Measurements from ENCODE around the gene ZFYVE28.

Gene ZFYVE28

GRCh38 chr4:2330091-2331042 lies 88.1 kb downstream of the ZFYVE28 start:
- H3K36me3 ChIP-seq (ENCODE audit: control insufficient read depth, insufficient read depth, low read length): no peaks in the 10 kb centered on the region
- H3K27me3 ChIP-seq (ENCODE audit: control insufficient read depth, insufficient read depth, low read length): no peaks in the 10 kb centered on the region
- DNase-seq (ENCODE audit: low read depth, low spot score): no peak
- H3K4me1 ChIP-seq (ENCODE audit: control insufficient read depth, insufficient read depth, low read length): 0 out of 2 replicates have a peak, but pooled peaks cover 1% of the 10 kb centered on the region
- H3K9me3 ChIP-seq (ENCODE audit: control insufficient read depth, insufficient read depth, low read length): no peaks in the 10 kb centered on the region
- WGBS (ENCODE audit: insufficient coverage, insufficient read length): no CpG with 5 or more reads among the region's 19 CpGs
- H3K27ac ChIP-seq (ENCODE audit: low read length): no peak overlapping the region
- H3K4me3 ChIP-seq (ENCODE audit: low read length): no peak overlapping the region

DNA sequence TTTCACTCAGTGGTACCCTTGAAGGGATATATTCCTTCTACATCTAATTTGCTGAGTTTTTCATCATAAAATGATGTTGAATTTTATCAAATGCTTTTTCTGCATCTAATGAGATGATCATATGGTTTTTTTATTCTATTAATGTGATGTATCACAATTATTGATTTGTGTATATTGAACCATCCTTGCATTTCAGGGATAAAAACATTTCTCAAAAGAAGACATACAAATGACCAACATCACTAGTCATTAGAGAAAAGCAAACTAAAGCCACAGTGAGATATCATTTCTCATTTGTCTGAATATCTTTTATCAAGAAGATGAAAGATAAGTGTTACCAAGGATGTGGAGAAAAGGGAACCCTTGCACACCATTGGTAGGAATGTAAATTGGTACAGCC lies 90.9 kb downstream of the ZFYVE28 start:
- no peak overlapping the region for H3K27ac ChIP-seq (ENCODE audit: low read length)
- H3K4me3 ChIP-seq (ENCODE audit: low read length): no peak overlapping the region
- H3K36me3 ChIP-seq (ENCODE audit: control insufficient read depth, insufficient read depth, low read length): no peaks in the 10 kb centered on the region
- H3K9me3 ChIP-seq (ENCODE audit: control insufficient read depth, insufficient read depth, low read length): no peaks in the 10 kb centered on the region
- H3K4me1 ChIP-seq (ENCODE audit: control insufficient read depth, insufficient read depth, low read length): no peaks in the 10 kb centered on the region
- H3K27me3 ChIP-seq (ENCODE audit: control insufficient read depth, insufficient read depth, low read length): no peaks in the 10 kb centered on the region
- no peak for DNase-seq (ENCODE audit: low read depth, low spot score)

DNA sequence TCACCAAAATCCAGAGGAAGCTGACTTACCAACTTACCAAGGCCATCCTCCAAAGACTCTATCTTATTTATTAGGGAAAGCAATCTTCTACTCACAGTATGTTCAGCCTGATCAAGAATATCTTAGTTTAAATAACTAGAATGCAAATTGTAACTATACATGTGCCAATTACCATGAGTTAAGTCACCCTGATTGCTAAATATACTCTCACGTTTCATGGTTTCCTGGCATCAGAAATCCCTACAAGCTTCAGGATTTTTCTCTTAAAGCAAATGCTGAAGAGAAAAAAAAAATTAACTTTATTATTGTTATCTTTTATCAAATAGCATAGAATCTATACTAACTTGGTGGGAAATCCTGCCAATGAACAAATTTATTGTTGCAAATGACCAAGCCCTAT lies 93.6 kb downstream of the ZFYVE28 start:
- H3K27ac ChIP-seq (ENCODE audit: low read length): no peak overlapping the region
- WGBS (ENCODE audit: insufficient coverage, insufficient read length): no CpG with 5 or more reads among the region's 1 CpG
- no peaks in the 10 kb centered on the region for H3K4me1 ChIP-seq (ENCODE audit: control insufficient read depth, insufficient read depth, low read length)

DNA sequence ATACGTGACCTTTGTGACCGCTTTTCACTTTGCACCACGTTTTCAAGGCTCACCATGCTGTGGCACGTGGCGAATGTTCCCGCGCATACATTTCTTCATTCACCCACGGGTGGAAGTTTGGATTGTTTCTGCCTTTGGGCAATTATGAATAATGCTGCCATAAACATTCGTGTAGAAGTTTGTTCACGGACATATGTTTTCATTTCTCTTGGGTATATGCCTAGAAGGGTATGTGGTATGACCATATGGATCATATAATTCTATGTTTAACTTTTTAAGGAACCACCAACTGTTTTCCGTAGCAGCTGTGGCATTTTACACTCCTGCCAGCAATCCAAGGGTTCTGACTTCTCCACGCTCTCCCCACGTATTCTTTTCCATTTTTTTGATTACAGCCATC lies 95.6 kb downstream of the ZFYVE28 start:
- Histone ChIP-seq H3K4me1 (ENCODE audit: control insufficient read depth, insufficient read depth, low read length) (no peaks in the 10 kb centered on the region), H3K27ac (ENCODE audit: low read length) (no peak overlapping the region), H3K36me3 (ENCODE audit: control insufficient read depth, insufficient read depth, low read length) (no peaks in the 10 kb centered on the region), H3K4me3 (ENCODE audit: low read length) (no peak overlapping the region), H3K9me3 (ENCODE audit: control insufficient read depth, insufficient read depth, low read length) (no peaks in the 10 kb centered on the region), H3K27me3 (ENCODE audit: control insufficient read depth, insufficient read depth, low read length) (no peaks in the 10 kb centered on the region)
- DNase-seq (ENCODE audit: low read depth, low spot score): no peak
- WGBS (ENCODE audit: insufficient coverage, insufficient read length): no CpG with 5 or more reads among the region's 13 CpGs

More for the DNA sequence above, 93.6 kb downstream of the ZFYVE28 start:
- H3K9me3 ChIP-seq (ENCODE audit: control insufficient read depth, insufficient read depth, low read length): no peaks in the 10 kb centered on the region
- no peak overlapping the region for H3K4me3 ChIP-seq (ENCODE audit: low read length)
- no peaks in the 10 kb centered on the region for H3K27me3 ChIP-seq (ENCODE audit: control insufficient read depth, insufficient read depth, low read length)
- no peaks in the 10 kb centered on the region for H3K36me3 ChIP-seq (ENCODE audit: control insufficient read depth, insufficient read depth, low read length)
- DNase-seq (ENCODE audit: low read depth, low spot score): no peak

GRCh38 chr4:2322227-2322626 lies 96.2 kb downstream of the ZFYVE28 start:
- H3K36me3 ChIP-seq (ENCODE audit: control insufficient read depth, insufficient read depth, low read length): no peaks in the 10 kb centered on the region
- no peaks in the 10 kb centered on the region for H3K27me3 ChIP-seq (ENCODE audit: control insufficient read depth, insufficient read depth, low read length)
- no peaks in the 10 kb centered on the region for H3K4me1 ChIP-seq (ENCODE audit: control insufficient read depth, insufficient read depth, low read length)
- H3K27ac ChIP-seq (ENCODE audit: low read length): no peak overlapping the region
- H3K9me3 ChIP-seq (ENCODE audit: control insufficient read depth, insufficient read depth, low read length): no peaks in the 10 kb centered on the region
- no peak for DNase-seq (ENCODE audit: low read depth, low spot score)
- H3K4me3 ChIP-seq (ENCODE audit: low read length): no peak overlapping the region
- WGBS (ENCODE audit: insufficient coverage, insufficient read length): no CpG with 5 or more reads among the region's 10 CpGs

DNA sequence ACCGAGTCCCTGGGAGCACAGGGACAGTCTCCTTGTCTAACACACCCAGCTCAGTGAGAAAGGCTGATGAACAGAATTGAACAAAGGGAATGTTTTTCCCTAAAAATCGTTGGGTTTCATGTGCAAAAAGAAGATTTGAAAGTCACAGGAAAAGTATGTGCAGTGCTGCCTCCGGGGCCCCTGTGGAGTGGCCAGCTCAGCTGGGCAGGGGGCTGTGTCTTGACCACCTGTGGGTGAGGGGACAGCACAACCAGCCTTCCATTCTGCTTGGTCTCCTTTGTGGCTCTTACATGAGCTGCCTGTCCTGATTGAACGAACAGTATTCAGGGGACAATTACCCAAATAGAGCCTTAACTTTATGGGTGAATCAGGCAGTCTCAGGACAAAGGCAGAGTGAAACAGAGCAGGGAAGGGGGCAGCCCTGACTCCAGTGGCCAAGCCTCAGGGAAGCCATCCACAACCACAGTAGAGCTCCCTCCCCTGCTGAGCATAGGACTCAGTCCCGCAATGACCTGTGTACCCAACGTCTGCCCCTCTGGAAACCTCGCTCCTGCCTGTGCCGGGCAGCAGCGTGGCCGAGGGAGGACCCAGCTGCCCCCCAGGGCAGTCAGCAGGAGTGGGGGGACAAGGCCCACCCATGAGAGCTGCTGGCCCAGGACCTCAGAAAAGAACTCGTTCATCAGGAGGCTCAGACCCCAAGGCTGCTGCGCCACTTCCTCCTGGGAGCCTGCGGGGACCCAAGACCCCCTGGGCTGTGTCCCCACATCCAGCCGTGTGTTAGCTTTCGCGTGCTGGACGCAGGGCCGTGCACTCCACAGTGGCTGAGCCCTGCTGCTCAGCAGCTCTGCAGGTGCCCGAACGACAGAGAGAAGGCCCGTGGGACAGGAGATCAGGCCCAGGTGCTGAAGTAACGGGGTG lies 96.9 kb downstream of the ZFYVE28 start:
- no peaks in the 10 kb centered on the region for H3K4me1 ChIP-seq (ENCODE audit: control insufficient read depth, insufficient read depth, low read length)
- no peaks in the 10 kb centered on the region for H3K27me3 ChIP-seq (ENCODE audit: control insufficient read depth, insufficient read depth, low read length)
- WGBS (ENCODE audit: insufficient coverage, insufficient read length): no CpG with 5 or more reads among the region's 22 CpGs
- DNase-seq (ENCODE audit: low read depth, low spot score): no peak
- H3K9me3 ChIP-seq (ENCODE audit: control insufficient read depth, insufficient read depth, low read length): no peaks in the 10 kb centered on the region
- no peaks in the 10 kb centered on the region for H3K36me3 ChIP-seq (ENCODE audit: control insufficient read depth, insufficient read depth, low read length)
- no peak overlapping the region for H3K27ac ChIP-seq (ENCODE audit: low read length)
- H3K4me3 ChIP-seq (ENCODE audit: low read length): no peak overlapping the region

DNA sequence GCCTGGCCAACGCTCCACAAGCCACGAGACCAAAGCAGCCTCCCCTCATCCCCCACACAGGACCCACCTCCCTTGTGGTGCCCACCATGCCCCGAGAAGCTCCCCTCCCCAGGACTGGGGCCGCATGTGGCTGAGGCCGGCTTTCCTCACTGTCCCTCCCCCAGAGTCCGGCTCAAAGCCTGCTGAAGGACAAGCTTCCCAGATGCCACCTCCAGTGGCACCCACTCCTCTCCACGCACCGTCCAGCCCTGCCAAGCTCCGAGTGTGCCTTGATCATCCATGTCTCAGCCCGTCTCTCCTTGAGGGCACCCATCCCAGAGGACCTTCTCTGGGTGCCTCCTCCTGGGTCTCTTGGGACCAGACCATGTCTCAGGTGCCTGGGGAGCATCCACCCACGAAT lies 97.7 kb downstream of the ZFYVE28 start:
- Histone ChIP-seq H3K4me3 (ENCODE audit: low read length) (no peak overlapping the region), H3K9me3 (ENCODE audit: control insufficient read depth, insufficient read depth, low read length) (no peaks in the 10 kb centered on the region), H3K27me3 (ENCODE audit: control insufficient read depth, insufficient read depth, low read length) (no peaks in the 10 kb centered on the region), H3K36me3 (ENCODE audit: control insufficient read depth, insufficient read depth, low read length) (no peaks in the 10 kb centered on the region), H3K4me1 (ENCODE audit: control insufficient read depth, insufficient read depth, low read length) (no peaks in the 10 kb centered on the region), H3K27ac (ENCODE audit: low read length) (no peak overlapping the region)
- no CpG with 5 or more reads among the region's 11 CpGs for WGBS (ENCODE audit: insufficient coverage, insufficient read length)
- DNase-seq (ENCODE audit: low read depth, low spot score): no peak

DNA sequence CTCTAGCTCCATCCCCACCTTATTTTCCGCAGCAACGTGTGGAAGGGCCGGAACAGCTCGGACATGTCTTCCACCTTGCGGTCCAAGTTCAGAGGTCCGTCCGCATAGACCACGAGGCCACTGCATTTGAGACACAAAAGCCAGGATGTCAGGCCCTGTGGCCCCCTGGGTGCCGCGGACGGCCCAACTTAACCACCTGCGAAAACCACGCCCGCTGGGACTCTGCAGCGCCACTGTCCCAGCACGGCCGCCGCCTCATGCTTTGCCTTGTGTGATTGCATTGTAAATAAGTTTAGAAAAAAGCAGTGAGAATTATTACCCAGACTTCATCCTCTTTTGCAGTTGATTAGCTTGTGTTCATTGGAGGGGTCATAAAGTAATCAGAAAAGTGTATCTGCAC lies 98.3 kb downstream of the ZFYVE28 start:
- no CpG with 5 or more reads among the region's 18 CpGs for WGBS (ENCODE audit: insufficient coverage, insufficient read length)
- Histone ChIP-seq H3K4me1 (ENCODE audit: control insufficient read depth, insufficient read depth, low read length) (no peaks in the 10 kb centered on the region), H3K27me3 (ENCODE audit: control insufficient read depth, insufficient read depth, low read length) (no peaks in the 10 kb centered on the region), H3K4me3 (ENCODE audit: low read length) (no peak overlapping the region), H3K27ac (ENCODE audit: low read length) (no peak overlapping the region), H3K36me3 (ENCODE audit: control insufficient read depth, insufficient read depth, low read length) (no peaks in the 10 kb centered on the region), H3K9me3 (ENCODE audit: control insufficient read depth, insufficient read depth, low read length) (no peaks in the 10 kb centered on the region)
- no peak for DNase-seq (ENCODE audit: low read depth, low spot score)

GRCh38 chr4:2318885-2319284 lies 99.6 kb downstream of the ZFYVE28 start:
- Histone ChIP-seq H3K4me1 (ENCODE audit: control insufficient read depth, insufficient read depth, low read length) (no peaks in the 10 kb centered on the region), H3K27ac (ENCODE audit: low read length) (no peak overlapping the region), H3K9me3 (ENCODE audit: control insufficient read depth, insufficient read depth, low read length) (no peaks in the 10 kb centered on the region), H3K27me3 (ENCODE audit: control insufficient read depth, insufficient read depth, low read length) (no peaks in the 10 kb centered on the region), H3K4me3 (ENCODE audit: low read length) (no peak overlapping the region), H3K36me3 (ENCODE audit: control insufficient read depth, insufficient read depth, low read length) (no peaks in the 10 kb centered on the region)
- WGBS (ENCODE audit: insufficient coverage, insufficient read length): no CpG with 5 or more reads among the region's 10 CpGs
- no peak for DNase-seq (ENCODE audit: low read depth, low spot score)

DNA sequence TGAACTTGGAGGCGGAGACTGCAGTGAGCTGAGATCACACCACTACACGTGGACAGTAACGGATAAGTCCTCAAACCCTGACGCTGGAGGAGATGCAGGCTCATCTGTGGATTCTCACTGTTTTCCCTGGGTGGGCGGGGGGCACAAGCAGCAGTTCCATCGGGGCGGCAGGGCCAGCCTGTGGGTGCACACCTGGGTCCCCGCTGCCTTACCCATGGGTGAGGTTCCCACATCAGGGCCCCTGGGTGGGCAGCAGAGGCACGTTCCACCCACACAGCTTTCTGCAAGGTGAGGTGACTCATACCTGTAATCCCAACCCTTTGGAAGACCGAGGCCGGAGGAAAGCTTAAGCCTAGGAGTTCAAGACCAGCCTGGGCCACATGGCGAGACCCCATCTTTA lies 100.0 kb downstream of the ZFYVE28 start:
- no peak for DNase-seq (ENCODE audit: low read depth, low spot score)
- Histone ChIP-seq H3K4me1 (ENCODE audit: control insufficient read depth, insufficient read depth, low read length) (no peaks in the 10 kb centered on the region), H3K27me3 (ENCODE audit: control insufficient read depth, insufficient read depth, low read length) (no peaks in the 10 kb centered on the region), H3K36me3 (ENCODE audit: control insufficient read depth, insufficient read depth, low read length) (no peaks in the 10 kb centered on the region), H3K4me3 (ENCODE audit: low read length) (no peak overlapping the region), H3K27ac (ENCODE audit: low read length) (no peak overlapping the region), H3K9me3 (ENCODE audit: control insufficient read depth, insufficient read depth, low read length) (no peaks in the 10 kb centered on the region)
- no CpG with 5 or more reads among the region's 12 CpGs for WGBS (ENCODE audit: insufficient coverage, insufficient read length)

Measured in iPS DF 6.9 (cell line).